T-cell (primary cell): Measurements from ENCODE around the gene ARHGEF4. TPM values are rescaled to one million over a fixed set of nuclear protein-coding genes. Genes with fewer than 3 reads are reported as not detected.

ENCODE experiments used
- ATAC-seq, 4 experiments: fragments of 200-7000 bp in 3 of 4; fragments of 150-1000 bp in 1 of 4; cut with Tn5 transposase; replicated peaks in 1 of 4; 1 replicate in 3 of 4; 2 replicates in 1 of 4; pipeline ENCODE4 v1.10.0; 2021; ENCODE audit warnings: moderate library complexity in 3 of 4, mild to moderate bottlenecking in 2 of 4, moderate number of reproducible peaks in 1 of 4
- CTCF ChIA-PET, 2 donors: fragments of 300-600 bp; sonication (Branson Sonifier 250); formaldehyde crosslinking; loops; one replicate each; lab custom pipeline; 2022; ENCODE audit warnings: antibody characterized with exemption in 2 of 2; lab: Charles Lee
- POLR2A ChIA-PET, 2 donors: fragments of 300-600 bp; sonication (Branson Sonifier 250); formaldehyde crosslinking; loops; one replicate each; lab custom pipeline; 2022; ENCODE audit warnings: antibody characterized with exemption in 2 of 2; lab: Charles Lee
- DNase-seq, 35 experiments: peaks; one replicate each; pipeline versions ENCODE4 v3.0.0 to v3.0.0-alpha.2; 2013 to 2023
- H3K27ac ChIP-seq: one replicate; pipeline ENCODE4 v1.5.1; 2013; ENCODE audit warnings: low read length
- H3K27me3 ChIP-seq, 2 experiments: replicated peaks in 1 of 2; 1 replicate in 1 of 2; 2 replicates in 1 of 2; pipeline versions ENCODE4 v1.6.1 to v1.7.0; 2013; ENCODE audit warnings: low read length in 1 of 2, mixed read lengths in 1 of 2; ENCODE audit not compliant: control insufficient read depth in 2 of 2, insufficient read depth in 2 of 2; ENCODE audit errors: extremely low read depth in 1 of 2
- H3K36me3 ChIP-seq, 2 donors: 1 replicate in 1 of 2; 2 replicates in 1 of 2; pipeline versions ENCODE4 v1.6.1 to v1.7.0; 2013; ENCODE audit warnings: low read length in 1 of 2; ENCODE audit not compliant: control insufficient read depth in 2 of 2, insufficient read depth in 1 of 2; ENCODE audit errors: extremely low read depth in 1 of 2
- H3K4me1 ChIP-seq, 2 experiments: 1 replicate in 1 of 2; 2 replicates in 1 of 2; pipeline versions ENCODE4 v1.6.1 to v1.7.0; 2013; ENCODE audit warnings: low read length in 2 of 2, mixed read lengths in 1 of 2; ENCODE audit not compliant: insufficient read depth in 2 of 2, control insufficient read depth in 1 of 2; ENCODE audit errors: extremely low read depth in 1 of 2
- H3K4me3 ChIP-seq, 2 donors: 1 replicate in 1 of 2; 2 replicates in 1 of 2; pipeline versions ENCODE4 v1.5.1 to v1.7.0; 2013; ENCODE audit warnings: mild to moderate bottlenecking in 2 of 2, low read length in 1 of 2, moderate library complexity in 1 of 2; ENCODE audit not compliant: control insufficient read depth in 1 of 2; ENCODE audit errors: extremely low read depth in 1 of 2
- H3K9me3 ChIP-seq: 2 replicates; pipeline ENCODE4 v1.7.0; 2013
- H3K27ac Mint-ChIP-seq, 2 donors: one replicate each; pipeline ENCODE4 v1.8.0; 2020 to 2021; ENCODE audit warnings: mild to moderate bottlenecking in 2 of 2, mixed read lengths in 2 of 2
- H3K27me3 Mint-ChIP-seq, 2 donors: one replicate each; pipeline ENCODE4 v1.8.0; 2021 to 2022; ENCODE audit warnings: mixed read lengths in 2 of 2
- H3K36me3 Mint-ChIP-seq: one replicate; pipeline ENCODE4 v1.8.0; 2021; ENCODE audit warnings: mixed read lengths
- H3K4me1 Mint-ChIP-seq, 3 donors: one replicate each; pipeline ENCODE4 v1.8.0; 2020 to 2022; ENCODE audit warnings: mixed read lengths in 3 of 3, mild to moderate bottlenecking in 1 of 3
- H3K4me3 Mint-ChIP-seq, 3 donors: one replicate each; pipeline ENCODE4 v1.8.0; 2020 to 2022; ENCODE audit warnings: mild to moderate bottlenecking in 3 of 3, mixed read lengths in 3 of 3, moderate library complexity in 3 of 3
- H3K9me3 Mint-ChIP-seq, 3 donors: one replicate each; pipeline ENCODE4 v1.8.0; 2020 to 2022; ENCODE audit warnings: mixed read lengths in 3 of 3
- WGBS: methylation state at CpG from one replicate; pipeline ENCODE4 v1.1.5; 2013; ENCODE audit warnings: missing lambda C conversion rate; ENCODE audit not compliant: insufficient coverage; 5-methylcytosine and 5-hydroxymethylcytosine counted together
- total RNA-seq, 35 experiments: library from RNA in 6 of 35; stranded (reverse) in 6 of 35; fragments of 120-200 nt in 1 of 35; gene quantifications; one replicate each; pipeline versions ENCODE4 v1.2.1 to v1.2.4 and lab custom pipeline; 2013 to 2026

ARHGEF4 gene
- total RNA-seq, 5 donors from 2014 or later (not counting 1 experiment from before 2014, with no cell fraction given), result 2.9 to 5.3 (median 4.4) TPM

DNA sequence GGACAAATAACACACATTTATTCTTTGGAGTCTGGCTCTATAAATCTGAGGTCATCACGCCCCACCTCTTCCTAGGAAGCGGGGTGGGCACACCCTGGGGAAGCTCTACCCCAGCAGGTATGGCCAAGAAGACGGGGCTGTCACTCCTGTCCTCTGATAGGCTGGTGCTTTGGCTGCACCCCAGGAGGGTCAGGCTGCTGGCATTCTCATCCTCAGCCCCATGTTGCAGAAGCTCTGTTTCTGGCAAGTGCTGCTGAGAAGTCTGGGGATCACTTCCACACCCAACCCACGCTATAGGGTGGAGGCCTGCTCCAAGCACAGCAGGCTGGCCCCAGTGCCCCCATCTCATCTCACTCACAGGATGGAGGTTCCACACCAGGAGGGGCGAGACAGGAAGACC lies 17.6 kb downstream of the ARHGEF4 start:
- H3K4me1 Mint-ChIP-seq, result no peaks in the 10 kb centered on the region
- H3K36me3 Mint-ChIP-seq, result no peaks in the 10 kb centered on the region
- peaks cover 0 to 8% (median 2%) of the 10 kb centered on the region in 3 donors for H3K9me3 Mint-ChIP-seq
- DNase-seq (no peak), ATAC-seq (no peak)
- peaks cover 4 to 8% of the 10 kb centered on the region in 2 donors for H3K27me3 Mint-ChIP-seq
- H3K27ac Mint-ChIP-seq, result no peak overlapping the region
- no peaks in the 10 kb centered on the region for H3K36me3 ChIP-seq
- WGBS, result 90% methylated on average over 2 of the region's 5 CpGs
- no peak overlapping the region for H3K4me3 Mint-ChIP-seq
- peaks cover 0 to 25% of the 10 kb centered on the region in 2 experiments for H3K27me3 ChIP-seq
- CTCF ChIA-PET, result no interaction called here
- H3K4me1 ChIP-seq, result no peaks in the 10 kb centered on the region
- no peak overlapping the region for H3K4me3 ChIP-seq
- H3K9me3 ChIP-seq, result no peaks in the 10 kb centered on the region
- POLR2A ChIA-PET, result no interaction called here
- no peak overlapping the region for H3K27ac ChIP-seq

DNA sequence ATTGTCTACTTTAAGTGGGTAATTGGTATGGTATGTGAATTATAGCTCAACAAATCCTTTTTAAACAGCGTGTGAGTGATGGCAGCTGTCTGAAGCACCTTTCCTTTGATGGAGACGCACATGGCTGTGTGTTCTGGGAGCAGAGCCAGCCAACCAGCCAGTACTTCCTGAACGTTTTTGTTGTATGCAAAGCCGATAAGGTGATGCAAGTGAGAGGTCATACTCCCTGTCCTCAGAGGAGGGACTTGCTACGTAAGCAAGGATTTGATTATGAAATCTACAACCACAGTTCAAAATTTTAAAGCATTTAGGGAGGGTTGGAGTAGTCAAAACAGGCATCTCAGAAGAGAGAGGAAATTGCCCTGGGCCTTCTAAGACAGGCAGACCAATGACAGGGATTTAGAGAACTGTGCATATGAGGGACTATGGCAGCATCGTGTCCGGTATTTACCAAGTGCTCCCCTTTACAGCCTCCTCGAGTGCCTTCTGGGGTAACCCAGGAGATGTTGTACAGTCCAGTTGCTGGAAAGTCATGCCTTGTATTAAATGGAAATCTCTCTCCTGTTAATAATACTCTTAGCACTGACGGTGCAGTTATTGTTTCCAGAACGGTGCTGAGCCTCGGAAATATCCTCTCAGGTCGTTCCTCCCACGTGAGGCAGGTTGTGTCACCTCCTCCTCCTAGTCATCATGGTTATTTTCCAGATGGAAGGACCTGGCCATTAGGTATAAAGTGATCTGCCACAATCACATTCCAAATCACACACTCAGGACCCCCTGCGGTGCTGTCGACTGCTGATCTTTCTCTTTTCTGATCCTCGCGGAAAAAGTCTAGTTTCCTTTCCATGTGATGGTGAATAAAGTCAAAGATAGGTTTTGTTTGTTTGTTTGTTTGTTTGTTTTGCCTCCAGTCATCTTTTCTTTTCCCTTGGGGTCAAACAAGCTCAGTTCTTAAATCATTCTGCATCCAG lies 28.4 kb downstream of the ARHGEF4 start:
- no peak overlapping the region for H3K27ac Mint-ChIP-seq
- ATAC-seq (peak in 1 of 4 experiments; percentile 67), DNase-seq (peak in 1 of 35 experiments; percentile 9)
- Histone ChIP-seq H3K4me3 (no peak overlapping the region), H3K27me3 (peaks cover 0 to 11% of the 10 kb centered on the region in 2 experiments), H3K27ac (no peak overlapping the region), H3K36me3 (no peaks in the 10 kb centered on the region), H3K9me3 (no peaks in the 10 kb centered on the region), H3K4me1 (no peaks in the 10 kb centered on the region)
- no peak overlapping the region for H3K4me3 Mint-ChIP-seq
- POLR2A ChIA-PET, result no interaction called here
- peaks cover 0 to 6% of the 10 kb centered on the region in 2 donors for H3K27me3 Mint-ChIP-seq
- WGBS, result 24% methylated on average over 2 of the region's 17 CpGs
- no peaks in the 10 kb centered on the region for H3K9me3 Mint-ChIP-seq
- no peaks in the 10 kb centered on the region for H3K36me3 Mint-ChIP-seq
- CTCF ChIA-PET, result no interaction called here
- H3K4me1 Mint-ChIP-seq, result peaks cover 0 to 2% (median 2%) of the 10 kb centered on the region in 3 donors

DNA sequence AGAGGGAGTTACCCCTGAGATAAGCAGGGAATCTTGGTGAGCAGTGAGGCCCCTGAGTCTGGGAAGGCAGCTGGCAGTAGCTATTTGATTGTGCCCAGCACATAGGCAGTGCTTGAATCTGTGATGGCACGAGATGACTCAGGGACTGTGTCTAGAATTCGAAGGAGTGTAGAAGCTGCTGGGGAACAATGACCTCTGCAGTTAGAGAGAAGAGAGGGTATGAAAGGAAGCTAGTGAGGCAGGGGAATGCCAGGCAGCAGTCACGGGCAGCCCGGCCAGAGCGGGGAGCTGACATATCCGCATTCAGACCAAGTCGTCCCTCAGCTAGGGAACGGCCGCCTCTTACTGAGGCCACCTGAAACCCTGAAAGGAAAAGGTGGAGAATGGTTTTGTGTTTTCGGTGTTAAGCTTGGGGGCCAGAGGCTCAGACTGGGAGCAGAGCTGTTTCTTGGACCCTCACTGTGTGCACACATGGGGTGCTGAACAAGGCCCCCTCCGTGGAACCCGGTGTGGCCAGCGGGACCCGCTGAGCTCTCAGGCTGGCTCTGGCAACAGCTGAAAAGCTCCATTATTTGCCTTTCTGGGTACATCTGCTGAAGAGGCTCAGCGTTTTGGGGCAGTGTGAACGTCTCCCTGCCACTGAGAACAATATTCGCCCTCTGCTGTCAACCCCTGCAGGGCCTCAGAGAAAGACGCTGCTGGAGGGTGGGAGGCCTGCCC lies 32.9 kb downstream of the ARHGEF4 start:
- DNase-seq (no peak), ATAC-seq (no peak)
- Mint-ChIP-seq H3K9me3 (no peaks in the 10 kb centered on the region), H3K27me3 (peaks cover 0 to 12% of the 10 kb centered on the region in 2 donors), H3K4me1 (peaks cover 0 to 2% (median 2%) of the 10 kb centered on the region in 3 donors), H3K36me3 (no peaks in the 10 kb centered on the region), H3K4me3 (no peak overlapping the region), H3K27ac (no peak overlapping the region)
- no peak overlapping the region for H3K27ac ChIP-seq
- H3K9me3 ChIP-seq, result no peaks in the 10 kb centered on the region
- H3K4me1 ChIP-seq, result no peaks in the 10 kb centered on the region
- ChIA-PET CTCF (interaction anchor here (0.8 to 1.3 kb wide), 2 partner anchors 11 to 72 kb away, joined by 3 to 5 read pairs; no protein-coding TSS in a partner anchor), POLR2A (no interaction called here)
- no peak overlapping the region for H3K4me3 ChIP-seq
- WGBS, result 81% methylated on average over 16 of the region's 18 CpGs
- peaks cover 0 to 17% of the 10 kb centered on the region in 2 experiments for H3K27me3 ChIP-seq
- no peaks in the 10 kb centered on the region for H3K36me3 ChIP-seq

DNA sequence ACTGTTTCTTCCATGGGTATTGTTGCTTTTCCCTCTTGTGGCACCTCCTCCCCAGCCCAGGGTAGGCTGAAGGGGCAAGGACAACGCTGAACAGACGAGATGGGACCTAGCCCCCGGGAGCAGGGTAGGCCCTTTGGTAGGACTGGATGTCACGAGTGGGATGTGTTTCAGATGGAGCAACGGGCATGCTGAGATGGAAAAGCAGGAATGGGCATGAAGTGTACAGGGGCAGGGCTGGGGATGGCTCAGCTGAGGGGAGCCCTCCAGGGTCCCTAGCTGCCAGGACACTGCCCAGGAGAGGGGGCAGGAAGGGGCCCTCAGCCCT lies 33.4 kb downstream of the ARHGEF4 start:
- ChIA-PET POLR2A (no interaction called here), CTCF (interaction anchor here (0.8 to 1.3 kb wide), 2 partner anchors 10 to 73 kb away, joined by 3 to 5 read pairs; no protein-coding TSS in a partner anchor)
- Histone ChIP-seq H3K4me1 (no peaks in the 10 kb centered on the region), H3K9me3 (no peaks in the 10 kb centered on the region), H3K27ac (no peak overlapping the region), H3K4me3 (no peak overlapping the region), H3K27me3 (peaks cover 0 to 17% of the 10 kb centered on the region in 2 experiments), H3K36me3 (no peaks in the 10 kb centered on the region)
- Mint-ChIP-seq H3K27me3 (peaks cover 3 to 12% of the 10 kb centered on the region in 2 donors), H3K9me3 (no peaks in the 10 kb centered on the region), H3K4me1 (no peaks in the 10 kb centered on the region), H3K36me3 (no peaks in the 10 kb centered on the region), H3K4me3 (no peak overlapping the region), H3K27ac (no peak overlapping the region)
- ATAC-seq (no peak), DNase-seq (no peak)
- WGBS, result 63% methylated on average over 4 of the region's 5 CpGs

DNA sequence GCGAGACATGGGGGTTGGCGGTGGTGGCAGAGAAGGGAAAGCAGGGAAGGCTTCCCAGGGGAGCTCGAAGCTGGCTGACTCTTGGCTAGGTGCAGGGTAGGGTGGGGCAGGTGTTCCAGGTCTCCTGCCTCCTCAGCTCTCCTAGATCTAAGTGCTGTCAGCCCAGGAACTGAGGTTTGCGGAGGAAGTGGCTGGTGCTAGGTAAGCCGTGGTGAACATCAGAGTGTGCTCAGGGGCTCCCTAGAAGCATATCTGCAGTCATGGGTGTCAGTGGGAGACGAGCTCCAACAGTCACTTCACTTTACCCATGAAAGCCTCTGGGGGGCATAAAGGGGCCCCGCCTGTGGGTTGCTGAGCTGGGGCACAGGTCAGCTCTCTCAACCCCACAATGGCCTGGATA lies 34.1 kb downstream of the ARHGEF4 start:
- Mint-ChIP-seq H3K4me1 (no peaks in the 10 kb centered on the region), H3K27me3 (peaks cover 6 to 12% of the 10 kb centered on the region in 2 donors), H3K27ac (no peak overlapping the region), H3K9me3 (no peaks in the 10 kb centered on the region), H3K36me3 (no peaks in the 10 kb centered on the region), H3K4me3 (no peak overlapping the region)
- Histone ChIP-seq H3K27me3 (peaks cover 0 to 20% of the 10 kb centered on the region in 2 experiments), H3K27ac (no peak overlapping the region), H3K9me3 (no peaks in the 10 kb centered on the region), H3K4me1 (no peaks in the 10 kb centered on the region), H3K4me3 (no peak overlapping the region), H3K36me3 (no peaks in the 10 kb centered on the region)
- CTCF ChIA-PET, result interaction anchor here in 1 of 2 donors (1.3 kb wide), 1 partner anchor 9 kb away, joined by 3 read pairs; no protein-coding TSS in a partner anchor
- no peak for ATAC-seq
- POLR2A ChIA-PET, result no interaction called here
- no peak for DNase-seq
- 64% methylated on average over 3 of the region's 7 CpGs for WGBS
